HG02571 (cell line): Measurements from ENCODE around the gene HOXB6.

Experiments used
- ATAC-seq: cut with Tn5 transposase; IDR thresholded peaks from one replicate; pipeline ENCODE4 v1.9.1; 2021; ENCODE audit warnings: mild to moderate bottlenecking, moderate library complexity; ENCODE audit not compliant: unreplicated experiment

Gene HOXB6

GRCh38 chr17:48604770-48605329 is at the start of gene HOXB6:
Gene HOXB6, minus strand, starts transcription at chr17:48604986. Its CDS starts 6,836 bp downstream, at chr17:48598150.
- ATAC-seq, result no peak

- no peak for ATAC-seq
These were observed 45.0 kb upstream of the HOXB6 start for GRCh38 chr17:48649741-48650140.

- no peak for ATAC-seq
These were observed 43.1 kb upstream of the HOXB6 start for GRCh38 chr17:48647963-48648245.

GRCh38 chr17:48647103-48647962 is 42.5 kb upstream of the HOXB6 start:
- no peak for ATAC-seq

- no peak for ATAC-seq
These were observed 41.7 kb upstream of the HOXB6 start for GRCh38 chr17:48646183-48647102.

GRCh38 chr17:48645639-48646182 is 40.9 kb upstream of the HOXB6 start:
- ATAC-seq, result no peak

GRCh38 chr17:48644910-48645557 is 40.2 kb upstream of the HOXB6 start:
- ATAC-seq, result no peak

GRCh38 chr17:48644159-48644558 is 39.4 kb upstream of the HOXB6 start:
- no peak for ATAC-seq

- no peak for ATAC-seq
These were observed 38.9 kb upstream of the HOXB6 start for GRCh38 chr17:48643697-48644012.

- no peak for ATAC-seq
These were observed 38.3 kb upstream of the HOXB6 start for GRCh38 chr17:48642843-48643696.

- no peak for ATAC-seq
These were observed 37.5 kb upstream of the HOXB6 start for GRCh38 chr17:48642059-48642842.

- ATAC-seq, result no peak
These were observed 36.8 kb upstream of the HOXB6 start for GRCh38 chr17:48641541-48642058.

GRCh38 chr17:48640858-48641180 is 36.0 kb upstream of the HOXB6 start:
- no peak for ATAC-seq

GRCh38 chr17:48639982-48640857 is 35.4 kb upstream of the HOXB6 start:
- ATAC-seq, result no peak

- no peak for ATAC-seq
These were observed 34.4 kb upstream of the HOXB6 start for GRCh38 chr17:48639136-48639535.

- no peak for ATAC-seq
These were observed 32.8 kb upstream of the HOXB6 start for GRCh38 chr17:48637323-48638260.
